Measurements from ENCODE around the gene MYO16.

- TF ChIP-seq, protein P1, sequence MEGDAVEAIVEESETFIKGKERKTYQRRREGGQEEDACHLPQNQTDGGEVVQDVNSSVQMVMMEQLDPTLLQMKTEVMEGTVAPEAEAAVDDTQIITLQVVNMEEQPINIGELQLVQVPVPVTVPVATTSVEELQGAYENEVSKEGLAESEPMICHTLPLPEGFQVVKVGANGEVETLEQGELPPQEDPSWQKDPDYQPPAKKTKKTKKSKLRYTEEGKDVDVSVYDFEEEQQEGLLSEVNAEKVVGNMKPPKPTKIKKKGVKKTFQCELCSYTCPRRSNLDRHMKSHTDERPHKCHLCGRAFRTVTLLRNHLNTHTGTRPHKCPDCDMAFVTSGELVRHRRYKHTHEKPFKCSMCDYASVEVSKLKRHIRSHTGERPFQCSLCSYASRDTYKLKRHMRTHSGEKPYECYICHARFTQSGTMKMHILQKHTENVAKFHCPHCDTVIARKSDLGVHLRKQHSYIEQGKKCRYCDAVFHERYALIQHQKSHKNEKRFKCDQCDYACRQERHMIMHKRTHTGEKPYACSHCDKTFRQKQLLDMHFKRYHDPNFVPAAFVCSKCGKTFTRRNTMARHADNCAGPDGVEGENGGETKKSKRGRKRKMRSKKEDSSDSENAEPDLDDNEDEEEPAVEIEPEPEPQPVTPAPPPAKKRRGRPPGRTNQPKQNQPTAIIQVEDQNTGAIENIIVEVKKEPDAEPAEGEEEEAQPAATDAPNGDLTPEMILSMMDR (conservative IDR thresholded peaks at IDR 0.05 in 1 of 2, IDR thresholded peaks at IDR 0.05 in 1 of 2; ENCODE audit: low read depth in 1 of 2, low read length in 2 of 2), result no peak
- TF ChIP-seq EZH2 (IDR thresholded peaks at IDR 0.05; ENCODE audit: low read length, missing control alignments), result no peak
Measured at GRCh38 chr13:108993346-108993745, 363.9 kb downstream of the MYO16 start.
